Smooth muscle cell (in vitro differentiated cells): ENCODE data around the gene MTUS2. TPM values are rescaled to one million over a fixed set of nuclear protein-coding genes. Genes with fewer than 3 reads are reported as not detected.

ENCODE experiments used
- DNase-seq: peaks from one replicate; lab custom pipeline; 2025; ENCODE audit not compliant: unreplicated experiment; lab: John Stamatoyannopoulos, UW
- H2AFZ ChIP-seq: fragments of 200-600 bp; sonication (generic); 2 replicates; pipeline ENCODE4 v1.6.0; 2016; ENCODE audit warnings: antibody characterized with exemption, low read depth, mild to moderate bottlenecking
- H3F3A ChIP-seq: fragments of 200-600 bp; sonication (generic); 2 replicates; pipeline ENCODE4 v1.6.0; 2017; ENCODE audit warnings: antibody characterized with exemption, low read depth
- H3K27ac ChIP-seq: fragments of 200-600 bp; sonication (generic); 2 replicates; pipeline ENCODE4 v1.5.1; 2016; ENCODE audit warnings: low read depth, mild to moderate bottlenecking
- H3K27me3 ChIP-seq: fragments of 200-600 bp; sonication (generic); 2 replicates; pipeline ENCODE4 v1.6.1; 2016; ENCODE audit warnings: low read depth, mild to moderate bottlenecking
- H3K36me3 ChIP-seq: fragments of 200-600 bp; sonication (generic); 2 replicates; pipeline ENCODE4 v1.5.1; 2016; ENCODE audit warnings: low read depth
- H3K4me1 ChIP-seq: fragments of 200-600 bp; sonication (generic); 2 replicates; pipeline ENCODE4 v1.5.1; 2016; ENCODE audit warnings: low read depth
- H3K4me2 ChIP-seq: fragments of 200-600 bp; sonication (generic); 2 replicates; pipeline ENCODE4 v1.6.0; 2016; ENCODE audit warnings: mild to moderate bottlenecking
- H3K4me3 ChIP-seq: fragments of 200-600 bp; sonication (generic); 2 replicates; pipeline ENCODE4 v1.5.1; 2016; ENCODE audit warnings: mild to moderate bottlenecking
- H3K79me2 ChIP-seq: fragments of 200-600 bp; sonication (generic); 2 replicates; pipeline ENCODE4 v1.6.0; 2016; ENCODE audit warnings: low read depth, mild to moderate bottlenecking
- H3K9ac ChIP-seq: fragments of 200-600 bp; sonication (generic); 2 replicates; pipeline ENCODE4 v1.6.0; 2016; ENCODE audit warnings: low read depth
- H3K9me3 ChIP-seq: fragments of 200-600 bp; sonication (generic); replicated peaks from 2 replicates; pipeline ENCODE4 v1.5.1; 2016; ENCODE audit warnings: low read depth
- H4K20me1 ChIP-seq: fragments of 200-600 bp; sonication (generic); 2 replicates; pipeline ENCODE4 v1.6.0; 2016; ENCODE audit warnings: low read depth
- CTCF ChIP-seq: fragments of 200-600 bp; sonication (generic); IDR thresholded peaks from 2 replicates; pipeline ENCODE4 v1.5.1; 2017; ENCODE audit warnings: borderline replicate concordance, mild to moderate bottlenecking, antibody characterized with exemption; ENCODE audit not compliant: insufficient read depth, poor library complexity, severe bottlenecking
- whole genome bisulfite sequencing: methylation state at CpG from one replicate; pipeline ENCODE4 v1.1.7; 2016; ENCODE audit warnings: low lambda C conversion rate; 5-methylcytosine and 5-hydroxymethylcytosine counted together
- polyA plus RNA-seq: library from polyadenylated mRNA; unstranded; fragments of >200 nt; fragmentation: Nextera tagmentation; extraction: Ambion mirVana; gene quantifications from 2 replicates; pipeline ENCODE4 v1.2.1, GENCODE V29; 2016
- total RNA-seq: library from RNA; depleted of rRNA; stranded (reverse); fragments of >200 nt; gene quantifications from 2 replicates; pipeline ENCODE4 v1.2.3, GENCODE V29; 2014

The MTUS2 gene
- total and polyA plus RNA-seq, 2 experiments from 2014 or later: 0.06 to 0.63 TPM

- H2AFZ ChIP-seq: no peak overlapping the region
- no peaks in the 10 kb centered on the region for H4K20me1 ChIP-seq
- H3K27me3 ChIP-seq: no peaks in the 10 kb centered on the region
- no peak overlapping the region for H3K9ac ChIP-seq
- no peaks in the 10 kb centered on the region for H3K4me1 ChIP-seq
- no peaks in the 10 kb centered on the region for H3K9me3 ChIP-seq
- no peak for DNase-seq
- no peaks in the 10 kb centered on the region for H3K36me3 ChIP-seq
- no peaks in the 10 kb centered on the region for H3K79me2 ChIP-seq
- no peak overlapping the region for H3K27ac ChIP-seq
- no peak for TF ChIP-seq CTCF
- no peak overlapping the region for H3K4me3 ChIP-seq
- WGBS: 91% methylated on average over 6 of the region's 6 CpGs
- no peaks in the 10 kb centered on the region for H3F3A ChIP-seq
- H3K4me2 ChIP-seq: no peak overlapping the region
Measured at GRCh38 chr13:28875846-28876615, 55.9 kb downstream of the MTUS2 start.

- no peak overlapping the region for H3K9ac ChIP-seq
- 75% methylated on average over 4 of the region's 4 CpGs for WGBS
- H3K27ac ChIP-seq: no peak overlapping the region
- no peak overlapping the region for H2AFZ ChIP-seq
- DNase-seq: no peak
- no peaks in the 10 kb centered on the region for H3K36me3 ChIP-seq
- no peak for TF ChIP-seq CTCF
- H3F3A ChIP-seq: no peaks in the 10 kb centered on the region
- no peaks in the 10 kb centered on the region for H4K20me1 ChIP-seq
- no peaks in the 10 kb centered on the region for H3K9me3 ChIP-seq
- no peak overlapping the region for H3K4me2 ChIP-seq
- H3K4me1 ChIP-seq: no peaks in the 10 kb centered on the region
- no peaks in the 10 kb centered on the region for H3K27me3 ChIP-seq
- H3K79me2 ChIP-seq: no peaks in the 10 kb centered on the region
- H3K4me3 ChIP-seq: no peak overlapping the region
Measured at GRCh38 chr13:28877408-28877807, 57.3 kb downstream of the MTUS2 start.

- TF ChIP-seq CTCF: no peak
- Histone ChIP-seq H3K27me3 (peaks cover 10% of the 10 kb centered on the region), H3K4me1 (no peaks in the 10 kb centered on the region), H3K9me3 (no peaks in the 10 kb centered on the region), H3F3A (no peaks in the 10 kb centered on the region), H3K36me3 (no peaks in the 10 kb centered on the region), H3K79me2 (no peaks in the 10 kb centered on the region), H3K4me2 (no peak overlapping the region), H4K20me1 (no peaks in the 10 kb centered on the region), H3K9ac (no peak overlapping the region), H2AFZ (no peak overlapping the region), H3K27ac (no peak overlapping the region), H3K4me3 (no peak overlapping the region)
- no peak for DNase-seq
- WGBS: 70% methylated on average over 4 of the region's 4 CpGs
Measured at GRCh38 chr13:28885181-28885580, 65.0 kb downstream of the MTUS2 start.
